Aorta (tissue), 5 donors: Measurements from ENCODE around the gene NDUFB6. TPM values are rescaled to one million over a fixed set of nuclear protein-coding genes. Genes with fewer than 3 reads are reported as not detected.
A peak's percentile ranks its signal among the peaks of the same experiment; 100 is the strongest.

Experiments used
- ATAC-seq: fragments of 200-7000 bp; cut with Tn5 transposase; one replicate; pipeline ENCODE4 v1.9.1; 2022; ENCODE audit warnings: moderate library complexity; ENCODE audit not compliant: low FRiP score
- DNase-seq, 2 donors: peaks; one replicate each; pipeline ENCODE4 v3.0.0-alpha.2; 2020
- H3K27ac ChIP-seq, 2 donors: one replicate each; pipeline ENCODE4 v1.5.1; 2013; ENCODE audit warnings: low read length in 2 of 2, mild to moderate bottlenecking in 2 of 2, moderate library complexity in 2 of 2, control low read depth in 1 of 2, inconsistent platforms in 1 of 2, low read depth in 1 of 2
- H3K27me3 ChIP-seq, 2 donors: one replicate each; pipeline ENCODE4 v1.6.1; 2013; ENCODE audit warnings: control low read depth in 1 of 2, low read length in 1 of 2, mild to moderate bottlenecking in 1 of 2, moderate library complexity in 1 of 2; ENCODE audit not compliant: insufficient read depth in 2 of 2, control insufficient read depth in 1 of 2
- H3K36me3 ChIP-seq, 2 donors: one replicate each; pipeline ENCODE4 v1.6.1; 2013; ENCODE audit warnings: control low read depth in 1 of 2, low read length in 1 of 2, mild to moderate bottlenecking in 1 of 2; ENCODE audit not compliant: insufficient read depth in 2 of 2, control insufficient read depth in 1 of 2
- H3K4me1 ChIP-seq, 2 donors: one replicate each; pipeline ENCODE4 v1.6.1; 2013; ENCODE audit warnings: low read length in 2 of 2, control low read depth in 1 of 2, mild to moderate bottlenecking in 1 of 2, moderate library complexity in 1 of 2; ENCODE audit not compliant: insufficient read depth in 2 of 2, control insufficient read depth in 1 of 2
- H3K4me3 ChIP-seq, 2 donors: one replicate each; pipeline ENCODE4 v1.5.1; 2013; ENCODE audit warnings: low read length in 2 of 2, control low read depth in 1 of 2, mild to moderate bottlenecking in 1 of 2
- H3K9me3 ChIP-seq: one replicate; pipeline ENCODE4 v1.6.1; 2013; ENCODE audit warnings: mild to moderate bottlenecking, low read length; ENCODE audit not compliant: control insufficient read depth
- WGBS, 2 donors: extraction: QIAGEN DNeasy Blood & Tissue Kit; methylation state at CpG; one replicate each; pipeline ENCODE4 v1.1.7; 2013; 5-methylcytosine and 5-hydroxymethylcytosine counted together
- intact Hi-C, 2 donors: fragments of 100-400 bp; cut with DNase I; formaldehyde crosslinking; loops; one replicate each; pipeline versions ENCODE4 v1.14.2 to v1.15.0; 2022
- polyA plus RNA-seq, 2 donors: library from polyadenylated mRNA; stranded (reverse); fragments of 200-250 nt; gene quantifications; one replicate each; pipeline ENCODE4 v1.2.3, GENCODE V29; 2013
- total RNA-seq, 2 donors: library from RNA; stranded (reverse); fragmentation: NEBNext Ultra II Directional; extraction: Animal tissue kit (Norgen Biotek cat#: 25700); gene quantifications; one replicate each; pipeline ENCODE4 v1.2.1, GENCODE V29; 2021
- donor health status: healthy with polysubstance abuse.
- donor health status: Bipolar disorder and iron deficiency.
- donor health status: DM: no; HTN: no; CAD: no.
- donor health status: DM: no; HTN: no; CAD: no.
- donor health status: DM: yes; HTN: yes; CAD: no.

Gene NDUFB6
- total and polyA plus RNA-seq, 4 donors, result 29.5 to 55.2 (median 43.1) TPM

DNA sequence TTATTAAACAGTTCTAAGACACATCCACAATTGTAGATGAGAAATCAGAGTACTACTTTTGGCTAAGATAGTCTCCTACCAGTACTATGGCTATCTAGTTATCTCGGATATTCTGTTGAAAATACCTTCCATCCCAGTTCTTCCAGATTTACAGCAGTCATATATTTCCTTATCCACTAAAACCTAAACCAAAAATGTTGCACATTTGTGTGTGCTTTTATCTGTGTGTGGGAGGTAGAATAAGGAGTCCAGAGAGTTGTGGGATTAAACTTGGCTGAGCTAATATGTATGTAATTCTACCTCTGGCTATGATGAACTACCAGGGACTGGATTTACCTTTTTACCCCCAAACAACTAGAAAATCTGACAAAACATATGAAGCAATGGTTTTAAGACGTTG is 17.5 kb upstream of the NDUFB6 start:
- no peaks in the 10 kb centered on the region for H3K4me1 ChIP-seq
- H3K27ac ChIP-seq, result no peak overlapping the region
- ATAC-seq, result no peak
- H3K27me3 ChIP-seq, result no peaks in the 10 kb centered on the region
- H3K4me3 ChIP-seq, result no peak overlapping the region
- 39 to 49% methylated on average over 2 of the region's 2 CpGs for WGBS, 2 donors
- no peaks in the 10 kb centered on the region for H3K36me3 ChIP-seq
- DNase-seq, result no peak
- H3K9me3 ChIP-seq, result no peaks in the 10 kb centered on the region
- intact Hi-C loops, result no loop called here

GRCh38 chr9:32589083-32589723 is 16.2 kb upstream of the NDUFB6 start:
- Histone ChIP-seq H3K9me3 (no peaks in the 10 kb centered on the region), H3K27me3 (no peaks in the 10 kb centered on the region), H3K36me3 (no peaks in the 10 kb centered on the region), H3K27ac (no peak overlapping the region), H3K4me1 (no peaks in the 10 kb centered on the region), H3K4me3 (no peak overlapping the region)
- no peak for DNase-seq
- ATAC-seq, result no peak
- WGBS, 2 donors, result 26 to 32% methylated on average over 6 of the region's 6 CpGs
- intact Hi-C loops, result loop anchor here in 1 of 2 donors (2.0 kb wide), 1 partner anchor 380 kb away; no protein-coding TSS in a partner anchor

DNA sequence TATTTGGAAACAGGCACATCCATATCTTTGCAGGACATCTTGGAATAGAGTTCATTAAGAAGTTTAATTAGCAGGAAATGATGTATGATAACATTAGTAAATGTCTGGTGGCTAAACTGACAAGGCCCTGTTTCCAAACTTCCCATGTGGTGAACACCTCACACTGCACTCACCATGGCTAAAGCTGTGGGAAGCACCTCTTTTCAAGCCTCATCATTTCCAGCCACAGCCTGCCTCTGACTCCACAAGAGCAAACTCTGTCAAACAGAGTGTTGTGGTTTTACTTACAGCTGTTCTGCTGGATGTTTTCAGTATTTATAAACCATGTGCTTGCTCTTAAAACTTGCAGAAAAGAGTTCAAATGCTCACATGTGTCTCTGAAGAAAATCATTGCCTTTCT is 14.9 kb upstream of the NDUFB6 start:
- intact Hi-C loops, result loop anchor here in 1 of 2 donors (2.0 kb wide), 1 partner anchor 381 kb away; no protein-coding TSS in a partner anchor
- Histone ChIP-seq H3K9me3 (no peaks in the 10 kb centered on the region), H3K27me3 (no peaks in the 10 kb centered on the region), H3K4me1 (no peaks in the 10 kb centered on the region), H3K27ac (no peak overlapping the region), H3K36me3 (no peaks in the 10 kb centered on the region), H3K4me3 (no peak overlapping the region)
- no peak for DNase-seq
- ATAC-seq, result no peak

GRCh38 chr9:32584784-32585183 is 11.8 kb upstream of the NDUFB6 start:
- H3K27me3 ChIP-seq, result no peaks in the 10 kb centered on the region
- H3K9me3 ChIP-seq, result no peaks in the 10 kb centered on the region
- no peaks in the 10 kb centered on the region for H3K4me1 ChIP-seq
- H3K27ac ChIP-seq, result no peak overlapping the region
- DNase-seq, result no peak
- H3K4me3 ChIP-seq, result no peak overlapping the region
- H3K36me3 ChIP-seq, result no peaks in the 10 kb centered on the region
- no peak for ATAC-seq
- intact Hi-C loops, result no loop called here
- 5 to 6% methylated on average over 2 of the region's 2 CpGs for WGBS, 2 donors

DNA sequence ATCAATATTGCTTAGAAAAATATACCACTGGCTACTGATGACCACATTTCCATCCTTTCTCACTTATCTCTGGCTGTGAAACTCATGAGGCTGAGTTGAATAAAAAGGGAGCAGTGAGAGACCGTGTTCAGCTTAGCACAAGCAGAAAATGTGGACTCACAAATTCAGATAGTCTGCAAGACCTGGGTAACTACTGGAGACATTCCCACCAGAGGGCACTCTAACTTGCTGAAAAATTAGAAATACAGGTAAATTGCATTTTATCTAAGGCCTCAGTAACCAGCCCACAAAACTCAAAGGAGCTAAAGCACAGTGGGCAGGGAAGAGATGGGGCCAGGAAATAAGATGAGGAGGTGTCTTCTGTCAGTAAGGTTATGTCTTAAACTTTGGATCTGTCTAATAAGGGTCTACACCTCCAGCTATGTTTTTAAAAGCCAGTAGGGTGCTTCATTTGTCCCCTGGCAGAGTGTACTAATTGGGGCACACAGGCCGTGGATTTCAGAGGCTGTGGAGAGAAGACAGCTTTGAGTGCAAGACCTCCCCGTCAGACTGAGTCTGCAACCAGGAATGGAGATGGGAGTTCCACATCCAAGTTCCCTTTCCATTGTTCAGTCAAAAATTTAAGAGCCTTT is 8.7 kb upstream of the NDUFB6 start:
- WGBS, 2 donors, result 27 to 38% methylated on average over 3 of the region's 3 CpGs

GRCh38 chr9:32580631-32581300 is 7.8 kb upstream of the NDUFB6 start:
- H3K4me1 ChIP-seq, result no peaks in the 10 kb centered on the region
- no peak overlapping the region for H3K4me3 ChIP-seq
- intact Hi-C loops, result loop anchor here in 1 of 2 donors (2.0 kb wide), 1 partner anchor 388 kb away; no protein-coding TSS in a partner anchor
- no peak overlapping the region for H3K27ac ChIP-seq
- DNase-seq, result no peak
- no peaks in the 10 kb centered on the region for H3K27me3 ChIP-seq
- ATAC-seq, result no peak
- no peaks in the 10 kb centered on the region for H3K36me3 ChIP-seq
- WGBS, 2 donors, result 21% methylated on average over 3 of the region's 3 CpGs
- H3K9me3 ChIP-seq, result no peaks in the 10 kb centered on the region

More for the DNA sequence above, 8.7 kb upstream of the NDUFB6 start:
- Histone ChIP-seq H3K36me3 (no peaks in the 10 kb centered on the region), H3K27me3 (no peaks in the 10 kb centered on the region), H3K4me3 (no peak overlapping the region), H3K9me3 (no peaks in the 10 kb centered on the region), H3K27ac (no peak overlapping the region), H3K4me1 (no peaks in the 10 kb centered on the region)
- ATAC-seq, result no peak
- intact Hi-C loops, result loop anchor here in 1 of 2 donors (2.0 kb wide), 1 partner anchor 387 kb away; no protein-coding TSS in a partner anchor
- no peak for DNase-seq

- DNase-seq (peak; percentile 70 to 91), ATAC-seq (no peak)
- Histone ChIP-seq H3K4me1 (no peaks in the 10 kb centered on the region), H3K9me3 (no peaks in the 10 kb centered on the region), H3K27ac (no peak overlapping the region), H3K27me3 (no peaks in the 10 kb centered on the region), H3K36me3 (no peaks in the 10 kb centered on the region), H3K4me3 (no peak overlapping the region)
- intact Hi-C loops, result loop anchor here (2.0 kb wide), 2 partner anchors 201 to 389 kb away; no protein-coding TSS in a partner anchor
- 18 to 22% methylated on average over 4 of the region's 4 CpGs for WGBS, 2 donors
Observed at GRCh38 chr9:32579706-32580331, 6.9 kb upstream of the NDUFB6 start.

DNA sequence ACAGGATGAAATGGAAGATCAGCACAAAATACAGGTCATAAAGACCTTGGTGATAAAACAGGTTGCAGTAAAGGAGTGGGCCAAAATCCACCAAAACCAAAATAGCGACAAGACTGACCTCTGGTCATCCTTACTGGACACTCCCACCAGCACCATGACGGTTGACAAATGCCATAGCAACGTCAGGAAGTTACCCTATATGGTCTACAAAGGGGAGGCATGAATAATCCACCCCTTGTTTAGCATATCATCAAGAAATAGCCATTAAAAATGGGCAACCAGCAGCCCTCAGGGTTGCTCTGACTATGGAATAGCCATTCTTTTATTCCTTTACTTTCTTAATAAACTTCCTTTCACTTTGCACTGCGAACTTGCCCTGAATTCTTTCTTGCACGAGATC is 6.0 kb upstream of the NDUFB6 start:
- ATAC-seq, result no peak
- WGBS, 2 donors, result 42 to 44% methylated on average over 5 of the region's 5 CpGs
- Histone ChIP-seq H3K9me3 (no peaks in the 10 kb centered on the region), H3K27me3 (no peaks in the 10 kb centered on the region), H3K4me1 (no peaks in the 10 kb centered on the region), H3K4me3 (no peak overlapping the region), H3K36me3 (no peaks in the 10 kb centered on the region), H3K27ac (no peak overlapping the region)
- DNase-seq, result no peak
- intact Hi-C loops, result loop anchor here (2.0 kb wide), 1 partner anchor 200 kb away; no protein-coding TSS in a partner anchor
